WTC11 (cell line): ENCODE data around the gene CALML4.

Experiments used
- ATF1 ChIP-seq: sonication (generic); formaldehyde crosslinking; IDR thresholded peaks from 2 replicates; pipeline ENCODE4 v1.8.1; 2023; ENCODE audit warnings: mild to moderate bottlenecking, moderate library complexity, missing genetic modification reagents
- ESRRA ChIP-seq: sonication (generic); formaldehyde crosslinking; IDR thresholded peaks from 2 replicates; pipeline ENCODE4 v1.8.1; 2022; ENCODE audit warnings: mild to moderate bottlenecking, missing genetic modification reagents, borderline replicate concordance
- FOXJ3 ChIP-seq: sonication (generic); formaldehyde crosslinking; IDR thresholded peaks from 2 replicates; pipeline ENCODE4 v1.9.0; 2021; ENCODE audit warnings: missing genetic modification reagents, mild to moderate bottlenecking, borderline replicate concordance
- NFYB ChIP-seq: sonication (generic); formaldehyde crosslinking; conservative IDR thresholded peaks from 2 replicates; pipeline ENCODE4 v1.8.0; 2022; ENCODE audit warnings: low read depth, missing genetic modification reagents
- NR3C1 ChIP-seq: sonication (generic); formaldehyde crosslinking; conservative IDR thresholded peaks from 2 replicates; pipeline ENCODE4 v1.8.1; 2023; ENCODE audit warnings: low read depth, mild to moderate bottlenecking, missing genetic modification reagents
- ZBTB21 ChIP-seq: sonication (generic); formaldehyde crosslinking; IDR thresholded peaks from 2 replicates; pipeline ENCODE4 v1.8.1; 2023; ENCODE audit warnings: mild to moderate bottlenecking, missing genetic modification reagents, borderline replicate concordance
- TF ChIP-seq, protein P1 (sequence below): sonication (generic); formaldehyde crosslinking; IDR thresholded peaks from 2 replicates; pipeline ENCODE4 v1.8.0; 2022; ENCODE audit warnings: mild to moderate bottlenecking, missing genetic modification reagents
- TF ChIP-seq, protein P2 (sequence below): fragments of 200-600 bp; IDR thresholded peaks from 2 replicates; pipeline ENCODE4 v1.8.0; 2022; ENCODE audit warnings: antibody characterized with exemption

GRCh38 chr15:68143129-68143528, 62.0 kb downstream of the CALML4 start:
- no peak for TF ChIP-seq ZBTB21 (CRISPR knock-in tag)
- TF ChIP-seq, protein P1, sequence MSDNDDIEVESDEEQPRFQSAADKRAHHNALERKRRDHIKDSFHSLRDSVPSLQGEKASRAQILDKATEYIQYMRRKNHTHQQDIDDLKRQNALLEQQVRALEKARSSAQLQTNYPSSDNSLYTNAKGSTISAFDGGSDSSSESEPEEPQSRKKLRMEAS (CRISPR knock-in tag) = no peak
- TF ChIP-seq, protein P2, sequence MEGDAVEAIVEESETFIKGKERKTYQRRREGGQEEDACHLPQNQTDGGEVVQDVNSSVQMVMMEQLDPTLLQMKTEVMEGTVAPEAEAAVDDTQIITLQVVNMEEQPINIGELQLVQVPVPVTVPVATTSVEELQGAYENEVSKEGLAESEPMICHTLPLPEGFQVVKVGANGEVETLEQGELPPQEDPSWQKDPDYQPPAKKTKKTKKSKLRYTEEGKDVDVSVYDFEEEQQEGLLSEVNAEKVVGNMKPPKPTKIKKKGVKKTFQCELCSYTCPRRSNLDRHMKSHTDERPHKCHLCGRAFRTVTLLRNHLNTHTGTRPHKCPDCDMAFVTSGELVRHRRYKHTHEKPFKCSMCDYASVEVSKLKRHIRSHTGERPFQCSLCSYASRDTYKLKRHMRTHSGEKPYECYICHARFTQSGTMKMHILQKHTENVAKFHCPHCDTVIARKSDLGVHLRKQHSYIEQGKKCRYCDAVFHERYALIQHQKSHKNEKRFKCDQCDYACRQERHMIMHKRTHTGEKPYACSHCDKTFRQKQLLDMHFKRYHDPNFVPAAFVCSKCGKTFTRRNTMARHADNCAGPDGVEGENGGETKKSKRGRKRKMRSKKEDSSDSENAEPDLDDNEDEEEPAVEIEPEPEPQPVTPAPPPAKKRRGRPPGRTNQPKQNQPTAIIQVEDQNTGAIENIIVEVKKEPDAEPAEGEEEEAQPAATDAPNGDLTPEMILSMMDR = no peak
- no peak for TF ChIP-seq NFYB (CRISPR knock-in tag)
- TF ChIP-seq ESRRA (CRISPR knock-in tag) = no peak
- no peak for TF ChIP-seq ATF1 (CRISPR knock-in tag)
- TF ChIP-seq NR3C1 = no peak
- TF ChIP-seq FOXJ3 (CRISPR knock-in tag) = no peak
